Measurements from ENCODE around the gene FAM217B. TPM values are rescaled to one million over a fixed set of nuclear protein-coding genes. Genes with fewer than 3 reads are reported as not detected.

The FAM217B gene
- polyA plus RNA-seq, 3 donors = 5.3 to 18.3 (median 18.1) TPM

DNA sequence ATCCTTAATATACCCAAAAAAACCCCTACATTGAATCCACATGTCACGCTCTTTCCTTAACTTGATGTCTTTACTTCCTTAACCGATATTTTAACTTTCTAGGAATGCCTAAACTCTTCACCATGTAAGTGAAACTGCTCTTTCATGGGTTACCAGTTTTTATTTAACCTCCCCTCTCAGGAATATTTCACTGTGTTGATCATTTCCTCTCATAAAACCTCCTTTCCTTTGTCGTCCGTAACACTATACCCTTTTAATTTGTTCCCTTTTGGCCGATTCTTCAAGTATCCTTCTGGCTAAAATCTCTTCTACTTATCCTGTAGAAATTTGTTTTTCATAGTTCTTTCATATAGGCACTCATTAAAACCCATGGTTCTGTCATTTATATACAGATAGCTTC is 31.3 kb upstream of the FAM217B start:
- no peaks in the 10 kb centered on the region for H3K36me3 Mint-ChIP-seq
- 100% methylated on average over 2 of the region's 5 CpGs for WGBS (ENCODE audit: insufficient coverage)

DNA sequence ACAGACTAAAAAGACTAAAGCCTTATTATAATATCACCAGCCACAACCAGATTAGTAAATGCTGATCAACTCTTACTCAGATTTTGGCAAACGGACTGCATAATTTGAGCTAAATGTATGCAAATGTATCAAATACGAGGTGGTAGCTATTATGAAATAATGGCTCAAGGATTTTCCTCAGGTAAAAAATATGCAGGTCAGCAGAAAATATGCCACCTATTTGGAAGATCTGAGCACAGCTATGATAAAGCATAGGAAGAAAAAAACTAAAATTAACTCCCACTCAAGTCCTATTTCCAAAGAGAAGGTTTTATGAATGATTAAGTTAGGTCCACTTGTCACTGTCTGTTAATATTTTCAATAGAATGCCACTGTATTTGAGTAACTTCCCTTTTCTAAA is 29.1 kb upstream of the FAM217B start:
- Mint-ChIP-seq H3K4me1 (peaks cover 4% of the 10 kb centered on the region), H3K27me3 (ENCODE audit: low read depth in 3 of 3) (peaks cover 0 to 2% (median 2%) of the 10 kb centered on the region in 3 donors), H3K36me3 (no peaks in the 10 kb centered on the region), H3K4me3 (no peak overlapping the region), H3K9me3 (peaks cover 3 to 9% (median 4%) of the 10 kb centered on the region in 7 donors), H3K27ac (no peak overlapping the region)
- no peaks in the 10 kb centered on the region for H3K27me3 ChIP-seq (ENCODE audit: control insufficient read depth in 2 of 2, insufficient read depth in 2 of 2, low read length in 2 of 2)
- H3K4me2 ChIP-seq (replicated peaks; ENCODE audit: extremely low read depth, low read length, poor library complexity, severe bottlenecking) = no peak overlapping the region
- no peak overlapping the region for H3K4me3 ChIP-seq (replicated peaks in 1 of 3; ENCODE audit: low read depth in 2 of 3, low read length in 3 of 3)
- no peak overlapping the region for H3K27ac ChIP-seq (ENCODE audit: low read depth in 1 of 2, low read length in 2 of 2)
- no peaks in the 10 kb centered on the region for H3K36me3 ChIP-seq (replicated peaks in 1 of 2; ENCODE audit: control insufficient read depth in 1 of 2, insufficient read depth in 2 of 2, low read length in 2 of 2)
- H4K20me1 ChIP-seq (ENCODE audit: insufficient read depth, low read length) = no peaks in the 10 kb centered on the region
- intact Hi-C loops (cut with micrococcal nuclease) = no loop called here
- no peak for DNase-seq
- no peaks in the 10 kb centered on the region for H3K9me3 ChIP-seq (replicated peaks in 1 of 2; ENCODE audit: control insufficient read depth in 1 of 2, insufficient read depth in 1 of 2, low read length in 2 of 2)
- no peaks in the 10 kb centered on the region for H3K79me2 ChIP-seq (ENCODE audit: insufficient read depth, low read length)
- H2AFZ ChIP-seq (ENCODE audit: insufficient read depth, low read depth, low read length, poor library complexity, severe bottlenecking) = no peak overlapping the region
- TF ChIP-seq, protein P1, sequence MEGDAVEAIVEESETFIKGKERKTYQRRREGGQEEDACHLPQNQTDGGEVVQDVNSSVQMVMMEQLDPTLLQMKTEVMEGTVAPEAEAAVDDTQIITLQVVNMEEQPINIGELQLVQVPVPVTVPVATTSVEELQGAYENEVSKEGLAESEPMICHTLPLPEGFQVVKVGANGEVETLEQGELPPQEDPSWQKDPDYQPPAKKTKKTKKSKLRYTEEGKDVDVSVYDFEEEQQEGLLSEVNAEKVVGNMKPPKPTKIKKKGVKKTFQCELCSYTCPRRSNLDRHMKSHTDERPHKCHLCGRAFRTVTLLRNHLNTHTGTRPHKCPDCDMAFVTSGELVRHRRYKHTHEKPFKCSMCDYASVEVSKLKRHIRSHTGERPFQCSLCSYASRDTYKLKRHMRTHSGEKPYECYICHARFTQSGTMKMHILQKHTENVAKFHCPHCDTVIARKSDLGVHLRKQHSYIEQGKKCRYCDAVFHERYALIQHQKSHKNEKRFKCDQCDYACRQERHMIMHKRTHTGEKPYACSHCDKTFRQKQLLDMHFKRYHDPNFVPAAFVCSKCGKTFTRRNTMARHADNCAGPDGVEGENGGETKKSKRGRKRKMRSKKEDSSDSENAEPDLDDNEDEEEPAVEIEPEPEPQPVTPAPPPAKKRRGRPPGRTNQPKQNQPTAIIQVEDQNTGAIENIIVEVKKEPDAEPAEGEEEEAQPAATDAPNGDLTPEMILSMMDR (IDR thresholded peaks at IDR 0.05) = no peak
- no peak overlapping the region for H3K9ac ChIP-seq (ENCODE audit: insufficient read depth, low read length, poor library complexity, severe bottlenecking)
- WGBS (ENCODE audit: insufficient coverage) = no CpG with 5 or more reads among the region's 2 CpGs
- H3K4me1 ChIP-seq (ENCODE audit: control insufficient read depth in 1 of 2, insufficient read depth in 2 of 2, low read length in 2 of 2) = no peaks in the 10 kb centered on the region

More for the DNA sequence above, 31.3 kb upstream of the FAM217B start:
- Histone ChIP-seq H4K20me1 (ENCODE audit: insufficient read depth, low read length) (no peaks in the 10 kb centered on the region), H3K9me3 (replicated peaks in 1 of 2; ENCODE audit: control insufficient read depth in 1 of 2, insufficient read depth in 1 of 2, low read length in 2 of 2) (no peaks in the 10 kb centered on the region), H3K27ac (ENCODE audit: low read depth in 1 of 2, low read length in 2 of 2) (no peak overlapping the region), H3K27me3 (ENCODE audit: control insufficient read depth in 2 of 2, insufficient read depth in 2 of 2, low read length in 2 of 2) (no peaks in the 10 kb centered on the region), H3K4me1 (ENCODE audit: control insufficient read depth in 1 of 2, insufficient read depth in 2 of 2, low read length in 2 of 2) (no peaks in the 10 kb centered on the region), H3K36me3 (replicated peaks in 1 of 2; ENCODE audit: control insufficient read depth in 1 of 2, insufficient read depth in 2 of 2, low read length in 2 of 2) (no peaks in the 10 kb centered on the region), H3K9ac (ENCODE audit: insufficient read depth, low read length, poor library complexity, severe bottlenecking) (no peak overlapping the region), H3K79me2 (ENCODE audit: insufficient read depth, low read length) (no peaks in the 10 kb centered on the region), H3K4me2 (replicated peaks; ENCODE audit: extremely low read depth, low read length, poor library complexity, severe bottlenecking) (no peak overlapping the region), H2AFZ (ENCODE audit: insufficient read depth, low read depth, low read length, poor library complexity, severe bottlenecking) (no peak overlapping the region), H3K4me3 (replicated peaks in 1 of 3; ENCODE audit: low read depth in 2 of 3, low read length in 3 of 3) (no peak overlapping the region)
- H3K27me3 Mint-ChIP-seq (ENCODE audit: low read depth in 3 of 3) = peaks cover 0 to 5% (median 0%) of the 10 kb centered on the region in 3 donors
- peaks cover 3 to 9% (median 4%) of the 10 kb centered on the region in 7 donors for H3K9me3 Mint-ChIP-seq
- intact Hi-C loops (cut with micrococcal nuclease) = no loop called here
- peaks cover 4% of the 10 kb centered on the region for H3K4me1 Mint-ChIP-seq
- H3K27ac Mint-ChIP-seq = no peak overlapping the region
- DNase-seq = no peak
- no peak overlapping the region for H3K4me3 Mint-ChIP-seq
- TF ChIP-seq, protein P1 (IDR thresholded peaks at IDR 0.05) = no peak
